Inflammatory macrophage treated with lipopolysaccharide for 1 hour (primary cell): ENCODE measurements around the gene THG1L.
"Not testable (repeated sequence)": the region's sequence is repeated elsewhere in the genome, so short reads cannot be mapped to it uniquely, and the experiment has no call there.

ENCODE experiments used
- DNase-seq, 2 donors: peaks; one replicate each; pipeline ENCODE4 v3.0.0-alpha.2; 2020 to 2022

The THG1L gene

DNA sequence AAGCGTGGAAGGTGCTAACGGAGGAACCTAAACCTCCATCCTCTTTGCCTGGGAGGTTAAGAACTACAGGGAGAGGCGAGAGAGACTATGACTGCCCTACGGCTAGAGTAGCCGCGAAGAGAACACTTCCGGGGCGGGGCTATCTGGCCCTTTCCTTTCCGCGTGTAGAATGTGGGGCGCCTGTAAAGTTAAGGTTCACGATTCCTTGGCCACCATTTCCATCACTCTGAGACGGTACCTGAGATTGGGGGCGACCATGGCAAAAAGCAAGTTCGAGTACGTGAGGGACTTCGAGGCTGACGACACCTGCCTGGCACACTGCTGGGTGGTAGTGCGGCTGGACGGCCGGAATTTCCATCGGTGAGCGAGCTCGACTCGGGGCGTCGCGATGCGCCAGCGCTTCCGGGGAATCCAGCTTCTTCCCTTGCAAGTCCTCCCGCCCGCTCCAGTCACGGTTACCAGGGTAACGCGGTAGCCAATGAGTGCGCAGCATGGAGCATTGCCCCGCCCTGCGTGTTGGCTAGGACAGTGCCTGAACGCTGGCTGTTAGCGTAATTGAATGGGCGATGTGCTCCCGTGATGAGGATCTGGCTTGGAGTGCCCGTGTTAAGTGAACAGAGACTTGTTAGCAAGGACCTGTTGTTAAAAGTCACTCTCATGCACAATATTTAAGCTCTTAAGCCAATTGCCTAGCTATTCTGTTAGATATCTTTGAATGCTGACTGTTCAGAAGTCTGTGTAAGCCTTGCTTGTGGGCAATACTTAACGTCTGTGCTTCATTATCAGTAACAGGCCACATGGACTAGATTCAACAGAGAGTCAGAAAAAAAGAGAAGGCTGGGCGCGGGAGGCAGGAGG is at the start of gene THG1L:
Gene THG1L (plus strand): TSS at position 149 of the 858 bp plus-strand sequence. CDS start 21 bp downstream, at position 170.
- DNase-seq = peak; percentile 97 to 100

DNA sequence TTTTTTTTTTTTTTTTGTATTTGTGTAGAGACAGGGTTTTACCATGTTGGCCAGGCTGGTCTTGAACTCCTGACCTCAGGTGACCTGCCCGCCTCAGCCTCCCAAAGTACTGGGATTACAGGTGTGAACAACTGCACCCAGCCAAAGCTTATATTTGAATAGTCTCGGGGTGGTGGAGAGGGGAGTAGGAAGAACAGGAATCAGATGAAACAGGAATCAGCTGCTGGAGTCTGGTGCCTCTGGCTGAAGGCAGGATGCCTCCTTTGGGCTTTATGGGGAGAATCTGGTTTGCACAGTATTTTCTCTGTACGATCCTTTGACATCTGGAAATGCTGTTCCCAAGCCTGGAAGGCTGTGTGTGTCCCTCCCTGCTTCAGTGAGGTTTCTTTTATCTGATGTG is 49.0 kb upstream of the THG1L start:
- DNase-seq = no peak

DNA sequence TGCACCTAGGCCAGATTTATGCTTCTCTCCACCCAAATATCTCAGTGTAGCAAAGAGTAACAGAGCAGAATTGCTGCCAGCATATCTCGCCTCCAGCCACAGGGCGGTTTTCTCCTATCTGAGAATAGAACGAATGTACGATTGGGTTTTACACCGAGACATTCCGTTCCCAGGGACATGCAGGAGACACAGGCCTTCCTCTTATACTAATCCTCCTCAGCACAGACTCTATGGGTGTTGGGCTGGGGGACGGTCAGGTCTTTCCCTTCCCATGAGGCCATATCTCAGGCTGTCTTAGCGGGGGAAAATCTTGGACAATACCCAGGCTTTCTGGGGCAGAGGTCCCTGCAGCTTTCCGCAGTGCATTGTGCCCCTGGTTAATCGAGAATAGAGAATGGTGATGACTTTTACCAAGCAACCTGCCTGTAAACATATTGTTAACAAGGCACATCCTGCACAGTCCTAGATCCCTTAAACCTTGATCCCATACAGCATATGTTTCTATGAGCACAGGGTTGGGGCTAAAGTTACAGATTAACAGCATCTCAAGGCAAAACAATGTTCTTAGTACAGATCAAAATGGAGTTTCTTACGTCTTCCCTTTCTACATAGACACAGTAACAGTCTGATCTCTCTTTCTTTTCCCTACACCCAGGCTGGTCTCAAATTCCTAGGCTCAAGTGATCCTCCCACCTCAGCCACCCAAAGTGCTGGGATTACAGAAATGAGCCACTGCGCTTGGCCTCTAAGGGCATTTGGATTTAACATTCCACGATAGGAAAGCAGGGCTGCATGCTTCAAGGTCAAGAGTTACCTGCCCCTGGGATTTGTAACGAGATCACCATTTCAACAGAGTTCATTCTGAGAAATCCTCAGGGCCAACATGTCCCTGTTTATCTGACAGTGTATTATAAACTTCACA is 44.7 kb upstream of the THG1L start:
- not testable (repeated sequence) for DNase-seq

DNA sequence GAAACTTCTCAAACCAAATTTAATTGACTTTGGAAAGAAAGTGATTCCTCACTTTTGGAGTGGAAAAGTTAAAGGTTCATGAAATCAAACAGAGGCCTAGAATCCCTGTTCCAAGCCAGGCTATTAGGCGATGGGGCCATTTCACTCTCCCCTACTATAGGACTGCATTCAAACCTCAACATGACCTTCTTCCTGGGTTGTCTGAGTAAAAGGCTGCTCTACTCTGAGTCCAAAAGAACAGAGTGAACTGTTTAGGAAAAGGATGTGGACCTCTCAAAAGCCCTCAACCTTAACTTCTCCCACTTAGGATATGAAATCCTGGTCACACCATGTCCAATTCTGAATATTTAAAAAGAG is 44.0 kb upstream of the THG1L start:
- no peak for DNase-seq

DNA sequence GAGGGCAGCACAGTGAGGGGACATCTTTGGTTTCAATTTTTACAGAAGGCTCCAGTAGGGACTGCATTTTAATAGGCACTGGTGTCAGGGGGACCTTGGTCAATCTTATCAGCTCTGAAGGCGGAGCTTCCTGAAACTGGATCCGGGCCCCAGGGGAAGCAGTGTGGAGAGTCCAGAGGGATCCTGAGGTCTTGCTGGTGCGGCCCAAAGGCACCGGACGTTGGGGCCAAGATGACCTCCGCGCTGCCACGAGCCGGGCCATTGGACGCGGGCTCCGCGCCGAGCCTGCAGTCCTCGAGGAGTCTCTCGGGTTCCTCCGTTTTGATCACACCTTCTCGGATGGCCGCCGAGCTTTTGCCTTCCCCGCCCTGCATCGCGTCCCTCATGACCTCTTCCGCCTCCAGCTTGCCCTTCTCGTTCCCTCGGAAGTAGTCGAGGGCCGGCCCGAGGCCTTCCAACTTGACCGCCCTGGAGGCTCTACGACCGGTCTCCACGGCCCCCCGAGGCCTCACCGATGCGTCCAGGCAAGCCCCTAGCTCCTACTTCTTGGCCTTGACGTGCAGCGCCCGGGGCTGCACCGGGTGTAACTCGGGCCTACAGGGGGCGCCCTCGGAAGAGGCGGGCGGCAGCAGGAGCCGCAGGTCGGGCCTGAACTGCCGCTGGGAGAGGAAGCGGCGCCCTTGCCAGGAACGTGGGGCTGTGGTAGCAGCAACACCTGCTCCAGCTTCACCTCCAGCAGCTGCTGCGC is 41.1 kb upstream of the THG1L start:
- no peak for DNase-seq

DNA sequence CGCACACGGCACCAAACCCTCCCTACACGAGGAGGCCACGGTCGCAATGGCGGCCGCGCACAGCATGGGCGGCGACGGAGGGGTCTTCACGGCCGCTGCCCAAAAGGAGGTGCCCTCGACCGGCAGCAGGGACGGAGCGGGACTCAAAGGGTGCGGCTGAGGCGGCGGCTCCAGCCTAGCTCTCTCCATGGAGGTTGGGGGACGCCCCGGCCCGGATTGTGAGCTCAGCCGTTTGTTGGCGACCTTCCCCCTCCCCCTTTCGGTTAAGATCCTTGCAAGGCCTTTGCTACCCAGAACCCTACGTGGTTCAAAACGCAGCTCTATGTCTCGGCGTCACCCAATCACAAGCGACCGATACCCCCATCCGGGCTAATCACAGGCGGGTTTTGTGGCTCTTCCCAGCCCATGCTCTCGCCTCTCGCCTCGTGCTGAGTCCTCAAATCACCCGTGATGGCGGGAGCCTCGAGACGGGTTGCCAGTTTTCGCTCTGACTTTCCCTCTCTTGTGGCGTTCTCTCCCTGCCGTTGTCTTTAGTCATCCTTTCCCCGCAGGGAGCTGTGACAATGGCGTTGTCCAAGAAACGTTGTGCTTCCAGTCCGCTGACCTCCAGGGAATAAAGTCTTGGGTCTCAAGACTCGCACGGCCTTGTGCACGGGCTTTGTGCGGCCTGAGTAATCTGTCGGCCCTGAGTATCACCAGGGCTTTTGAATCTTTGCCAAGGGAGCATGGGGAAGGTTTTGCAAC is 40.4 kb upstream of the THG1L start:
- no peak for DNase-seq

DNA sequence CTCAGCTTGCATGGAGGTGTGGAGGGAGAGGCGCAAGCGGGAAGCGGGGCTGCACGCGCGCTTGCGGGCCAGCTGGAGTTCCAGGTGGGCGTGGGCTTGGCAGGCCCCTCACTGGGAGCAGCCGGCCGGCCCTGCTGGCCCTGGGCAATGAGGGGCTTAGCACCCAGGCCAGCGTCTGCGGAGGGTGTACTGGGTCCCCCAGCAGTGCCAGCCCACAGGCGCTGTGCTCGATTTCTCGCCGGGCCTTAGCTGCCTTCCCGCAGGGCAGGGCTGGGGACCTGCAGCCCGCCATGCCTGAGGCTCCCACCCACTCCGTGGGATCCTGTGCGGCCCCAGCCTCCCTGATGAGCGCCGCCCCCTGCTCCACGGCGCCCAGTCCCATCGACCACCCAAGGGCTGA is 37.4 kb upstream of the THG1L start:
- not testable (repeated sequence) for DNase-seq

DNA sequence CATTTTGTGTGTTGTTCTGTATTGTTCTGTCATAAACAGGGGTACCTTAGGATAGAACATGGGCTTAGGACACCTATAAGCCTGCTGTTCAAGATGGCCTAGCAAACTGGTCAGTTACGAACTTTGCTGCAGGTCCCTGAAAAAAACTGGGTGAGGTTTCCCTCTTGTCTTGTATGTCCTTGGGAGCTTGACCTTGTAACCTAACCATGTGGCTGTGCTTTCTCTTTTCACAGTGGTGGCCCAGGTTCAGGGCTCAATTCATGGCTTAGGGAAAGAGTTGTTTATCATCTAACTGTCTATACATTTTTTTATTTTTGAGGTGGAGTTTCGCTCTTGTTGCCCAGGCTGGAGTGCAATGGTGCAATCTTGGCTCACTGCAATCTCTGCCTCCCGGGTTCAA is 35.1 kb upstream of the THG1L start:
- not testable (repeated sequence) for DNase-seq

DNA sequence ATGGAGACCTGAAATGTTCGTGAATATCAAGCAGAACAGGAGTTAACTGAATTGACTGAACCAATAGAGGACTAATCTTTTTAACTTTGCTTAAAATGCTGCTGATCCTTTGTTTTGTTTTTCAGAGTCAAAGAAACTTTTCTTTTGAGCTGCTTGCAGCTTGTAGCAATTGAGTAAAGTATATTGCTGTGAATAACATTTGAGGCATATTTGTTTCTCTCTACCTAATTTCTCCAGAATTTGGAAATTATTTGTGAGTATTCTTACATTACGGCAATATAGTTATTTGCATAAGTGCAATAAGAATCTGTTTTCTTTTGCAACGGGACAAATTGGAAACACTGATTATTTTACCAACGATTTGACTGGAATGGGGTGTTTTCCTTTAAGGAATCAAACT is 32.5 kb upstream of the THG1L start:
- not testable (repeated sequence) for DNase-seq

DNA sequence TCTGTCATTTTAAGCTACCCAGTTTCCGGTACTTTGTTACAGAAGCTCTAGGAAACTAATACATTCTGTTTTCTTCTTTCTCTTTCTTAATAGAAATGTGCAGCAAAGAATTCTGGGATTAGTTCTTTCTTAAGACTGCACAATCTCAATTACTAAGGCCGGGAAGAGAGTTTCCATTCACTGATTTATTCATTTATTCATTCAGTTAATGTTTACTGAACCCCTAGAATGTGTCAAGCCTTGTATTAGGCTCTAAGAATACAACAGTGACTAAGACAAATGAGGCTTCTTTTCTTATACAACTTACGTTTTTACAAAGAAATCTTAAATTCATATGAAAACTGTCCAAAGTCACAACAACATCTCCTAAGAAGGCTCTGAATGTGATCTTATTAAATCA is 27.5 kb upstream of the THG1L start:
- DNase-seq = no peak

DNA sequence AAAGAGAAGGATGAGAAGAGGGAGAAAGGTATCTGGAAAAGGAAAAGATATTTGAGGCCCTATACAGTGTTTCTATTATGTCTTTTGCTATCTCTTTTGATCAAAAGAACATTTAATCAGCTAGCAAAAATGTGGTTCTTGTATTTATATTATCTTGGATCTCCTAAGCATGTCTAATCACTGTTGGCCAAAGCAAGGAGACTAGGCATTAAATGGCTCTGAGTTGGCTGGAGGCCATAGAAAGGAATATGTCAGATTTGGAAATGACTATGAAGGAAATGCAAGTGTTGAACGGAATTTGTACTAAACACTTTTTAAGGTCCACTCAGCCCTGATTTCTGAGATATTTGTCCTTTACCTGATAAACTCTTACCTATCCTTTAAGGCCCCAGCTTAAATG is 22.4 kb upstream of the THG1L start:
- DNase-seq = no peak

DNA sequence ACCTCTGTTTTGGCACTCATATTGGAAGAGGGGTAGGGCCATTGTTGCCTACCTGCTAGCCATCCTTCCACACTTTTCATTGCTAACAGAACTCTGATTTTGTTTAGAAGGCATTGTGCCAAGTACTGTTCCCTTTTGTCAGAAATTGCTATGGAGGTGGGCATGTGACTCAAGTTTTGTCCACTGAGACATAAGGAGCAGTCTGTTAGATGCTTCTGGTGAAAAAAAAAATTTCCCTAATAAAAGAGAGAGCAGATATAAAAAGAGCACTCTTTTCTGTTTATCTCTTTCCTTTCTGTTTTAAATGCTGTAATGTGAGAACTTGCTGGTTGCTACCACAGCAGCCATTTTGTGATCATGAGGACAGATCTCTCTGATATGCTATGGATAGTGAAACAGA is 21.9 kb upstream of the THG1L start:
- no peak for DNase-seq

DNA sequence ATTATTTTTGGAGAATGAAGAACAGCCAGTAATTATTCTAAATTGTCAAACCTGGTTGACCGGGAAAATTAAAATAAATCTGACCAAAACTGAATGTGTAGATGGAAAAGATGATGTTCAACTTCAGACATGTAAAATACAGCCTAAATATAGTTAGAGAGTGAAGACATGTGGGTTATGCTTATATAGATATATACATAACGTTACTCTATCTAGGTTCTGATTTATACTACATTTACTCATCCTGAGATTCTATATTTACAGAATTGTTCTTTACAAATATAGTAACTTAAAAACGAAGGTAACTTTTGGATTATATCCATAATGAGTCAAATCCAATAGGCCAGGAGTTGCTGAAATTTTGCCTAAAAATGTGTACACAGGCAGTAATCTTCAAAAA is 20.8 kb upstream of the THG1L start:
- no peak for DNase-seq

DNA sequence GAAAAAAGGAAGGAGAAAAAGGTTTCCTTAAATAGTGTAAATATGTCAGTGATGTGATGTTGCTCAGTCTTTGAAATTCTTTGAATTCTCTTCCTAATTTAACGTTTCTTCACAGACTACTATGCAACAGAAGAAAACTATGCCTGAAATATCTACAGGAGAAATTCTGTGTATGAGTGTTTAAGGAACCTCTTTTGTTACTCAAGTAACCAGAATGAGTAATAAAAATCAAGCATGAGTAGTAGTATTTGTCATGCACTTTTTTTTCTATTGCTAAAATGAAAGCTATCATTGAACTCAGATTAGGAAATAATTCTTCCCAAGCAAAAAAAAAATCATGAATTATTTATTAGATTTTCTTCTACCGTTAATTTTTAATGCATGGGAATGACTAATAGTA is 20.3 kb upstream of the THG1L start:
- DNase-seq = peak; percentile 70 to 89

DNA sequence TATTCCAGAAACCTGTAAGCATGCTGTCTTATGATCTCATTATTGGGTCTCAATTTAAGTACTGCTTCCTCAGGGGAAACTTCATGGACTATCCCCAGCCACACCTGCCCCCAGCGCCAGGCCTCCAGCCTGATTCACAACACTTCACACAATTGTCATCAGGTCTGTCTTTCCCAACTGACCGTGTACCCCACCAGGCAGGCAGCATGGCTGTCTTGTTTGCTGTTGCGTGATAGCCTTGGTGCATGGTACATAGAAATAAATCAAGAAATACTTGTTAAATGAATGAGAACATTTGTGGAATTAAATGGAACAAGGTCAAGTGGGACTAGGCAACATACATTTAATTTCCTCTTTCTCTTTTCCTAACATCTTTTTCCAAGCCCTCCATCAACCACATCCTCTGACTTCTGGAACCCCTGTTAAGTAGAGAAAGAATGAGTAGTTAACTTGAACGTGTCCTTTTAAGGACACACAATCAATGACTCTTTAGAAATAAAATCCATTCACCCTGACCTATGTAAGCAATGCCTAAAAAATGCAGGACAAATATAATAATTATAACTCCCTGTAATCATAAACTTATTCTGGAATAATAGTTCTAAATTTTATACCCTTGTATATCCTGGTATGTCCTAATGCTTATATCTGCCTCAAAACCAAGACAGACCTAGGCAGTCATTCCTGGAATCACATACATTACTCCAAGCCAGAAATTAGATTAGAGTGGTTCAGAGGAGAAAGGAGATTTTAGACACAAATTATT is 17.2 kb upstream of the THG1L start:
- peak in 1 of 2 donors; percentile 21 for DNase-seq

DNA sequence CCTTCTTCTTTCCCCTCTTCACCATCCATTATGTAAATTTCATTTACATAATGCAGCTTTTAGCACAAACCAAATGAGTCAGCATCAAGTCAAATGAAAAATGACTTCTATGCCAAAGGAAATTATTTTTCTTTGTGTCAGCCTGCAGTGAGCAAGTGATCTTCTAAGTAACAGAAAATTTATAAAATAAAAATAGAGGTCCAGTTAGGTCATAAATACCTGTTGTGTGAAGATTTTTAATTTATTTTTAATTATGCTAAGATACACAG is 16.7 kb upstream of the THG1L start:
- DNase-seq = no peak

DNA sequence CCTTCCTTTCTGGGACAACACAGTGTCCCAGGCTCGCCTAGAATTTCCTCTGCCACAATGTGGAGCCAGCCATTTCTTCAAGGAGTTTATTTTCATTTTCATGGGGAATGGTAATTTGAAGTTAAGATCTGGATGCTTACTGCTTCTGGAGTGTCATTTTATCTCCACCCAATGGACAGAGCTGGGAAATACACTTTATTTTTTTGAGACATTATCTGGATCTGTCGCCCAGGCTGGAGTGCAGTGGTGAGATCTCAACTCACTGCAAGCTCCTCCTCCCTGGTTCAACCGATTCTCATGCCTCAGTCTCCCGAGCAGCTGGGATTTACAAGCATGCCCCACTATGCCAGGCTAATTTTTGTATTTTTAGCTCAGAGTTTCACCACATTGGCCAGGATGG is 12.7 kb upstream of the THG1L start:
- peak; percentile 30 to 75 for DNase-seq

DNA sequence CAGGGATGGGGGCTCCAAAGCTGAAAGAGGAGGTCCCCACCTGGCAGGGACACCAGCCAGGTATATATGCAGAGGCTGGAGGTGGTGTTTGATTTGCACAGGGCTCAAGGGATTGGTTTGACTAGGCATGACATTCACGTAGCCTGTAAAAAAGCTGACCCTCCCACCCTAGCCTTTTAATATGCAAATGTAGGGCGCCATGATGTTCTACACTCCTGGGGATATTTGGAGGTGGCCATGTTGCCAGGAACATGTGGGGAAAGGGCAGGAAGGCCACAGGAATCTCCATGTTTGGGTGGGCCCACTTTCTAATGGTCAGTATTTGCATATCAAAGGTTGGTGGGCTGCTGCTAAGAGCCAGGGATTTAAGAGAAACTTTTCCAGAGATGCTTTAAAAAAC is 12.0 kb upstream of the THG1L start:
- no peak for DNase-seq

DNA sequence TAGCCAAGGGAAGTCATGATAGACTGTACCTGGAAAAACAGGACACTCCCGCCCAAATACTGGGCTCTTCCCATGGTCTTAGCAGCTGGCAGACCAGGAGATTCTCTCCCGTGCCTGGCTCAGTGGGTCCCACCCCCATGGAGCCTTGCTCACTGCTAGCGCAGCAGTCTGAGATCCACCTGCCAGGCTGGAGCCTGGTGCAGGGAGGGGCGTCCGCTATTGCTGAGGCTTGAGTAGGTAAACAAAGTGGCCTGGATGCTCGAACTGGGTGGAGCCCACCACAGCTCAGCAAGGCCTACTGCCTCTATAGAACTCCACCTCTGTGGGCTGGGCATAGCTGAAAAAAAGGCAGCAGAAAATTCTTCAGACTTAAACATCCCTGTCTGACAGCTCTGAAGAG is 10.1 kb upstream of the THG1L start:
- DNase-seq = no peak

DNA sequence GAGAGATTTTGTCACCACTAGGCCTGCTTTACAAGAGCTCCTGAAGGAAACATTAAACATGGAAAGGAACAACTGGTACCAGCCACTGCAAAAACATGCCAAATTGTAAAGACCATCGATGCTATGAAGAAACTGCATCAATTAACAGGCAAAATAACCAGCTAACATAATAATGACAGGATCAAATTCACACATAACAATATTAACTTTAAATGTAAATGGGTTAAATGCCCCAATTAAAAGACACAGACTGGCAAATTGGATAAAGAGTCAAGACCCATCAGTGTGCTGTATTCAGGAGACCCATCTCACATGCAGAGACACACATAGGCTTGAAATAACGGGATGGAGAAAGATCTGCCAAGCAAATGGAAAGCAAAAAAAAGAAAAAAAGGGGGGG is 8.3 kb upstream of the THG1L start:
- DNase-seq = not testable (repeated sequence)

DNA sequence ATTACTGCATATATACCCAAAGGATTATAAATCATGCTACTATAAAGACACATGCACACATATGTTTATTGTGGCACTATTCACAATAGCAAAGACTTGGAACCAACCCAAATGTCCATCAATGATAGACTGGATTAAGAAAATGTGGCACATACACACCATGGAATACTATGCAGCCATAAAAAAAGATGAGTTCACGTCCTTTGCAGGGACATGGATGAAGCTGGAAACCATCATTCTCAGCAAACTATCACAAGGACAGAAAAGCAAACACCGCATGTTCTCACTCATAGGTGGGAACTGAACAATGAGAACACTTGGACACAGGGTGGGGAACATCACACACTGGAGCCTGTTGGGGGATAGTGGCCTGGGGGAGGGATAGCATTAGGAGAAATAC is 4.6 kb upstream of the THG1L start:
- DNase-seq = not testable (repeated sequence)

DNA sequence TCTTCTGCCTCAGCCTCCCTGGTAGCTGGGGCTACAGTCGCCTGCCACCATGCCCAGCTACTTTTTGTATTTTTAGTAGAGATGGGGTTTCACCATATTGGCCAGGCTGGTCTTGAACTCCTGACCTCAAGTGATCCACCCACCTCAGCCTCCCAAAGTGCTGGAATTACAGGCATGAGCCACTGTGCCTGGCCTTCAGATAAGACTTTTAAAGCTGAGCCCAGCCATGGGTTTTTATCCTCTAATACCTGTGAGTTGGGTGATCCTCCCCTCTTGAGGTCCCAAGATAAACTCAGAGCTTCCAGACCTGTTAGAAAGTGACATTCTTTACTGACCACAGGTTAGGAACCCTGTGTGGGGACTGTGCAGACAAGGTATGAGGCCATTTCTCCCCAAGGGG is 3.4 kb upstream of the THG1L start:
- not testable (repeated sequence) for DNase-seq
